Pancreas (tissue), 10 donors: Measurements from ENCODE around the gene DHX58. TPM values are rescaled to one million over a fixed set of nuclear protein-coding genes. Genes with fewer than 3 reads are reported as not detected.

Source experiments
- ATAC-seq, 4 donors: fragments of 200-7000 bp; cut with Tn5 transposase; one replicate each; pipeline versions ENCODE4 v1.8.0 to v1.9.1; 2020; ENCODE audit warnings: mild to moderate bottlenecking in 4 of 4, moderate library complexity in 4 of 4
- DNase-seq, 6 donors: peaks; one replicate each; pipeline ENCODE4 v3.0.0-alpha.2; 2020
- FAIRE-seq: peaks from 2 replicates; lab custom pipeline; 2012; peaks lifted over from hg19 to GRCh38; lab: Jason Lieb, UNC
- H3K27ac ChIP-seq, 4 donors: fragments of 200-600 bp; sonication (generic); 1 replicate in 3 of 4; 2 replicates in 1 of 4; pipeline versions ENCODE4 v1.5.0 to v1.8.0; 2020
- H3K27me3 ChIP-seq, 4 donors: fragments of 200-600 bp; one replicate each; pipeline ENCODE4 v1.8.0; 2021
- H3K36me3 ChIP-seq, 3 donors: fragments of 200-600 bp; sonication (generic) in 1 of 3; one replicate each; pipeline versions ENCODE4 v1.5.0 to v1.8.0; 2020 to 2021
- H3K4me1 ChIP-seq, 3 donors: fragments of 200-600 bp; one replicate each; pipeline ENCODE4 v1.8.0; 2021
- H3K4me3 ChIP-seq, 4 donors: fragments of 200-600 bp; sonication (generic) in 2 of 4; one replicate each; pipeline versions ENCODE4 v1.5.0 to v1.8.0; 2020 to 2021
- H3K9me3 ChIP-seq, 4 donors: fragments of 200-600 bp; one replicate each; pipeline ENCODE4 v1.8.0; 2021
- CTCF ChIP-seq, 4 donors: fragments of 200-600 bp; sonication (generic) in 3 of 4; IDR thresholded peaks; one replicate each; pipeline versions ENCODE4 v1.5.0 to v1.8.0; 2021; ENCODE audit warnings: antibody characterized with exemption in 4 of 4
- WGBS, 2 donors: extraction: QIAGEN DNeasy Blood & Tissue Kit; methylation state at CpG; one replicate each; pipeline ENCODE4 v1.1.7; 2013; 5-methylcytosine and 5-hydroxymethylcytosine counted together
- intact Hi-C, 3 donors: fragments of 100-400 bp; cut with DNase I; formaldehyde crosslinking; loops; one replicate each; pipeline versions ENCODE4 v1.11.1 to v1.14.2; 2022
- polyA plus RNA-seq, 2 donors: library from polyadenylated mRNA; stranded (reverse); fragments of 200-250 nt; gene quantifications; one replicate each; pipeline ENCODE4 v1.2.3, GENCODE V29; 2013
- total RNA-seq, 6 donors: library from RNA; stranded (reverse); fragmentation: NEBNext Ultra II Directional in 4 of 6; extraction: Animal tissue kit (Norgen Biotek cat#: 25700) in 4 of 6; gene quantifications; one replicate each; pipeline versions ENCODE4 v1.2.1 to v1.2.4, GENCODE V29; 2021 to 2023
- donor health status: healthy with polysubstance abuse.
- donor health status: DM: no; HTN: no; CAD: no; lungs with moderate emphysema.
- donor health status: DM: no; HTN: no; CAD: no.
- donor health status: control.
- donor health status: control.
- donor health status: Bipolar disorder and iron deficiency.
- donor health status: DM: yes; HTN: yes; CAD: no.
- donor health status: DM: no; HTN: no; CAD: no.
- donor health status: DM: no; HTN: no; CAD: no.
- donor health status: DM: yes; HTN: yes; CAD: no.

The DHX58 gene
- total and polyA plus RNA-seq, 8 donors: 3.7 to 22.8 (median 6.8) TPM

- Histone ChIP-seq H3K27me3 (no peaks in the 10 kb centered on the region), H3K36me3 (no peaks in the 10 kb centered on the region), H3K4me3 (no peak overlapping the region), H3K27ac (no peak overlapping the region), H3K4me1 (no peaks in the 10 kb centered on the region), H3K9me3 (no peaks in the 10 kb centered on the region)
- no peak for TF ChIP-seq CTCF (IDR thresholded peaks at IDR 0.05)
- ATAC-seq (no peak), DNase-seq (no peak), FAIRE-seq (no peak)
- intact Hi-C loops: loop anchor here in 1 of 3 donors (5.0 kb wide), 1 partner anchor 37 kb away; no protein-coding TSS in a partner anchor
- 65 to 79% methylated on average over 2 of the region's 2 CpGs for WGBS, 2 donors
These were observed 47.3 kb downstream of the DHX58 start for GRCh38 chr17:42065201-42065600.

GRCh38 chr17:42062681-42063080 is 49.8 kb downstream of the DHX58 start:
- Histone ChIP-seq H3K9me3 (no peaks in the 10 kb centered on the region), H3K27me3 (no peaks in the 10 kb centered on the region), H3K36me3 (no peaks in the 10 kb centered on the region), H3K4me3 (no peak overlapping the region), H3K4me1 (no peaks in the 10 kb centered on the region), H3K27ac (no peak overlapping the region)
- 75 to 84% methylated on average over 12 to 14 of the region's 14 CpGs for WGBS, 2 donors
- intact Hi-C loops: no loop called here
- FAIRE-seq (no peak), ATAC-seq (no peak), DNase-seq (no peak)
- no peak for TF ChIP-seq CTCF (IDR thresholded peaks at IDR 0.05)

DNA sequence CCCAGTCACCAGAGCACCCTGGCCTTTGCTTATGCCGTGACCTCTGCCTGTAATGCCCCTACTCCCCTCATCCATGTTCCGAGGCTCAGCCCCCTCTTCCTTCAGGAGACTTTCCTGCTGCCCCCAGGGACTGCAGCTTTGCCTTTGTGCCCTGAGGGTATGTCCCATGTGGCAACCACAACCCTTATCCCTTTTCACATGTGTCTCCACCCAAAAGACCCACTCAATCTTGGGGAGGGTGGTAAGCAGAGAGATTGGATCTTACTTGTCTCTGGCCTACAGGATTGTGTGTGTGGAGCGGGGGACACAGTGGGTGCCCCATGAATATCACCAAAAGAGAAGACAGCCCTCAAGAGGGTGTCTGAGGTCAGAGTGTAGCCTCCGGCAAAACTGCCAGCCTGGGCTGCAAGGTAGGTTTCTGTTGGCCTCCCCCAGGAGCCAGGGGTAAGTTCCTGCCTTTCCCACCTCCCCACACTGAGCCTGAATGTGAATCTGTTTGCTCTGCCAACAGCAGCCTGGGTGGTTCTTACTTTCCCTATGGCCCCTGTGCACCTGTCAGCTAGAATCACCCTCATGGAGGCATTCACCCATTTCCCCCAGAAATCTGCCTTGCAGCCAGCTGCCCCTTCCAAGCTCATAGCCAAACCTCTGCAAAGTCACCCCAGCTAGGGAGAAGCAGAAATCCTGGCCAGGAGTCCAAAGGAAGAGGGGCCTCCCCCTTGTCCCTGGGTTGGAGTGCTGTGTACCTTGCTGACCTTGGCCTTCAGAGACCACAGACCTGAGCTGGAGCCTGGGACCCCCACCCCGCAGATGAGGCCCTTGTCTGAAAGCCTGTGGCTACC is 50.6 kb downstream of the DHX58 start:
- intact Hi-C loops: no loop called here
- no peak for TF ChIP-seq CTCF (IDR thresholded peaks at IDR 0.05)
- no peak overlapping the region for H3K27ac ChIP-seq
- FAIRE-seq (no peak), DNase-seq (no peak), ATAC-seq (no peak)
- 55 to 68% methylated on average over 5 of the region's 5 CpGs for WGBS, 2 donors
- no peaks in the 10 kb centered on the region for H3K4me1 ChIP-seq
- no peak overlapping the region for H3K4me3 ChIP-seq
- H3K36me3 ChIP-seq: no peaks in the 10 kb centered on the region
- no peaks in the 10 kb centered on the region for H3K27me3 ChIP-seq
- H3K9me3 ChIP-seq: no peaks in the 10 kb centered on the region

GRCh38 chr17:42060231-42060630 is 52.3 kb downstream of the DHX58 start:
- intact Hi-C loops: no loop called here
- TF ChIP-seq CTCF (IDR thresholded peaks at IDR 0.05): no peak

DNA sequence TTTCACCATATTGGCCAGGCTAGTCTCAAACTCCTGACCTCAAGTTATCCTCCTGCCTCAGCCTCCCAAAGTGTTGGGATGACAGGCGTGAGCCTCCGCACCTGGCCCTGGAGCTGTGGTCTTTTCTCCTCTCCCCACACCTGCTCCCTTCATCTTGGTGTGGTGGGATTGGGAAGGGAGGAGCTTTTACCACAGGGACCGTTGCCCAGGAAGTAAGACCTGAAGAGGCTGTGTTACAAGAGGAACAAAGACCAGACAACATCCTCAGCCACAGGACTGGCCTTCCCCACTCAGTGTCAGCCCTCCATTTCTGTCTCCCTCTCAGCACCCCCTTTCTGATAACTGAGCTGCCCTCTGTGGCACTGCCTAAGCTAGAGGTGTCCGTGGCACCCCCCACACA is 52.7 kb downstream of the DHX58 start:
- Histone ChIP-seq H3K4me1 (no peaks in the 10 kb centered on the region), H3K4me3 (no peak overlapping the region), H3K27ac (no peak overlapping the region), H3K36me3 (no peaks in the 10 kb centered on the region), H3K27me3 (no peaks in the 10 kb centered on the region), H3K9me3 (no peaks in the 10 kb centered on the region)
- no peak for TF ChIP-seq CTCF (IDR thresholded peaks at IDR 0.05)
- intact Hi-C loops: no loop called here
- DNase-seq (no peak), FAIRE-seq (no peak), ATAC-seq (no peak)
- WGBS, 2 donors: 71 to 72% methylated on average over 4 of the region's 4 CpGs

More at GRCh38 chr17:42060231-42060630, 52.3 kb downstream of the DHX58 start:
- ATAC-seq: no peak
- Histone ChIP-seq H3K4me1 (no peaks in the 10 kb centered on the region), H3K27me3 (no peaks in the 10 kb centered on the region), H3K9me3 (no peaks in the 10 kb centered on the region), H3K4me3 (no peak overlapping the region), H3K36me3 (no peaks in the 10 kb centered on the region), H3K27ac (no peak overlapping the region)
- DNase-seq: no peak
- no peak for FAIRE-seq
- 83 to 86% methylated on average over 4 of the region's 4 CpGs for WGBS, 2 donors
